ENCODE results near the gene CRYZL1. TPM values are rescaled to one million over a fixed set of nuclear protein-coding genes. Genes with fewer than 3 reads are reported as not detected.

The CRYZL1 gene
- total RNA-seq, 6 experiments from 2014 or later: 9.7 to 16.3 (median 13.2) TPM

DNA sequence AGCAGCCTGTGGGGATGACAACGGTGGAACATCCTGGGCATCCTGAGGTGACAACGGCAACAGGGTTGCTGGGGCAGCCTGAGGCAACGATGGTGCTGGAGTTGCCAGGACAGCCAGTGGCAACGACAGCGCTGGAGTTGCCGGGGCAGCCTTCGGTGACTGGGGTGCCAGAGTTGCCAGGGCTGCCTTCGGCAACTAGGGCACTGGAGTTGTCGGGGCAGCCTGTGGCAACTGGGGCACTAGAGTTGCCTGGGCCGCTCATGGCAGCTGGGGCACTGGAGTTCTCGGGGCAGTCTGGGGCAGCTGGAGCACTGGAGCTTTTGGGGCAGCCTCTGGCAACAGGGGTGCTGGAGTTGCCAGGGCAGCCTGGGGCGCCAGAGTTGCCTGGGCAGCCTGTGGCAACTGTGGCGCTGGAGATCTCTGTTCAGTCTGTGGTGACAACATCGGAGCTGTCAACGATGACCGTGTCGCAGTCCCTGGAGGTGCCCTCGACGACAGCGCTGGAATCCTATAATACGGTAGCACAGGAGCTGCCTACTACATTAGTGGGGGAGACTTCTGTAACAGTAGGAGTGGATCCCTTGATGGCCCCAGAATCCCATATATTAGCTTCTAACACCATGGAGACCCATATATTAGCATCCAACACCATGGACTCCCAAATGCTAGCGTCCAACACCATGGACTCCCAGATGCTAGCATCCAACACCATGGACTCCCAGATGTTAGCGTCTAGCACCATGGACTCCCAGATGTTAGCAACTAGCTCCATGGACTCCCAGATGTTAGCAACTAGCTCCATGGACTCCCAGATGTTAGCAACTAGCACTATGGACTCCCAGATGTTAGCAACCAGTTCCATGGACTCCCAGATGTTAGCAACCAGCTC, 90.5 kb downstream of the CRYZL1 start:
- WGBS (ENCODE audit: insufficient coverage, low coverage, low lambda C conversion rate, missing lambda C conversion rate): no CpG with 5 or more reads among the region's 23 CpGs
- no peaks in the 10 kb centered on the region for H3K27me3 ChIP-seq
- H3K4me3 ChIP-seq: no peak overlapping the region
- no peak overlapping the region for H3K27ac ChIP-seq
- DNase-seq: no peak
- intact Hi-C loops (cut with DNase I): no loop called here
- H3K4me1 ChIP-seq: no peaks in the 10 kb centered on the region
- TF ChIP-seq POLR2A (IDR thresholded peaks at IDR 0.05): no peak
- TF ChIP-seq, protein P1, sequence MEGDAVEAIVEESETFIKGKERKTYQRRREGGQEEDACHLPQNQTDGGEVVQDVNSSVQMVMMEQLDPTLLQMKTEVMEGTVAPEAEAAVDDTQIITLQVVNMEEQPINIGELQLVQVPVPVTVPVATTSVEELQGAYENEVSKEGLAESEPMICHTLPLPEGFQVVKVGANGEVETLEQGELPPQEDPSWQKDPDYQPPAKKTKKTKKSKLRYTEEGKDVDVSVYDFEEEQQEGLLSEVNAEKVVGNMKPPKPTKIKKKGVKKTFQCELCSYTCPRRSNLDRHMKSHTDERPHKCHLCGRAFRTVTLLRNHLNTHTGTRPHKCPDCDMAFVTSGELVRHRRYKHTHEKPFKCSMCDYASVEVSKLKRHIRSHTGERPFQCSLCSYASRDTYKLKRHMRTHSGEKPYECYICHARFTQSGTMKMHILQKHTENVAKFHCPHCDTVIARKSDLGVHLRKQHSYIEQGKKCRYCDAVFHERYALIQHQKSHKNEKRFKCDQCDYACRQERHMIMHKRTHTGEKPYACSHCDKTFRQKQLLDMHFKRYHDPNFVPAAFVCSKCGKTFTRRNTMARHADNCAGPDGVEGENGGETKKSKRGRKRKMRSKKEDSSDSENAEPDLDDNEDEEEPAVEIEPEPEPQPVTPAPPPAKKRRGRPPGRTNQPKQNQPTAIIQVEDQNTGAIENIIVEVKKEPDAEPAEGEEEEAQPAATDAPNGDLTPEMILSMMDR (IDR thresholded peaks at IDR 0.05): no peak
- H3K9me3 ChIP-seq: no peaks in the 10 kb centered on the region
- peaks cover 24 to 92% (median 61%) of the 10 kb centered on the region in 4 donors for H3K36me3 ChIP-seq
- ATAC-seq: peak; percentile 5 to 20 (median 13)

DNA sequence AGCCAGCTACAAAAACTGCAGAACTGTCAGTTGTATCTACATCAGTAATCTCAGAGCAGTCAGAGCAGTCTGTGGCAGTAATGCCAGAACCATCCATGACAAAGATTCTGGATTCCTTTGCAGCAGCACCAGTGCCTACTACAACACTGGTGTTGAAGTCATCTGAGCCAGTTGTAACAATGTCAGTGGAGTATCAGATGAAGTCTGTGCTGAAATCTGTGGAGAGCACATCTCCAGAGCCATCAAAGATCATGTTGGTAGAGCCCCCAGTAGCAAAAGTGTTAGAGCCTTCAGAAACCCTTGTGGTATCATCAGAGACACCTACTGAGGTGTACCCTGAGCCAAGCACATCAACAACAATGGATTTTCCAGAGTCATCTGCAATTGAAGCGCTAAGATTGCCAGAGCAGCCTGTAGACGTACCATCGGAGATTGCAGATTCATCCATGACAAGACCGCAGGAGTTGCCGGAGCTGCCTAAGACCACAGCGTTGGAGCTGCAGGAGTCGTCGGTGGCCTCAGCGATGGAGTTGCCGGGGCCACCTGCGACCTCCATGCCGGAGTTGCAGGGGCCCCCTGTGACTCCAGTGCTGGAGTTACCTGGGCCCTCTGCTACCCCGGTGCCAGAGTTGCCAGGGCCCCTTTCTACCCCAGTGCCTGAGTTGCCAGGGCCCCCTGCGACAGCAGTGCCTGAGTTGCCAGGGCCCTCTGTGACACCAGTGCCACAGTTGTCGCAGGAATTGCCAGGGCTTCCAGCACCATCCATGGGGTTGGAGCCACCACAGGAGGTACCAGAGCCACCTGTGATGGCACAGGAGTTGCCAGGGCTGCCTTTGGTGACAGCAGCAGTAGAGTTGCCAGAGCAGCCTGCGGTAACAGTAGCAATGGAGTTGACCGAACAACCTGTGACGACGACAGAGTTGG, 91.4 kb downstream of the CRYZL1 start:
- no peak for DNase-seq
- Histone ChIP-seq H3K9me3 (no peaks in the 10 kb centered on the region), H3K27me3 (no peaks in the 10 kb centered on the region), H3K4me1 (peaks cover 0 to 9% (median 3%) of the 10 kb centered on the region in 4 donors), H3K36me3 (peaks cover 24 to 85% (median 60%) of the 10 kb centered on the region in 4 donors), H3K27ac (no peak overlapping the region), H3K4me3 (no peak overlapping the region)
- intact Hi-C loops (cut with DNase I): no loop called here
- no peak for TF ChIP-seq POLR2A (IDR thresholded peaks at IDR 0.05)
- TF ChIP-seq, protein P1 (IDR thresholded peaks at IDR 0.05): no peak
- 100% methylated on average over 1 of the region's 19 CpGs for WGBS (ENCODE audit: insufficient coverage, low coverage, low lambda C conversion rate, missing lambda C conversion rate)
- ATAC-seq: peak in 2 of 4 donors; percentile 9 to 13

- DNase-seq (no peak), ATAC-seq (no peak)
- H3K4me3 ChIP-seq: no peak overlapping the region
- WGBS (ENCODE audit: insufficient coverage, low coverage, low lambda C conversion rate, missing lambda C conversion rate): 62% methylated on average over 3 of the region's 3 CpGs
- intact Hi-C loops (cut with DNase I): no loop called here
- H3K36me3 ChIP-seq: peaks cover 7 to 50% (median 31%) of the 10 kb centered on the region in 4 donors
- H3K27ac ChIP-seq: no peak overlapping the region
- TF ChIP-seq, protein P1 (IDR thresholded peaks at IDR 0.05): no peak
- no peak for TF ChIP-seq POLR2A (IDR thresholded peaks at IDR 0.05)
- no peaks in the 10 kb centered on the region for H3K9me3 ChIP-seq
- H3K4me1 ChIP-seq: peaks cover 0 to 18% (median 5%) of the 10 kb centered on the region in 4 donors
- no peaks in the 10 kb centered on the region for H3K27me3 ChIP-seq
These were observed 95.5 kb downstream of the CRYZL1 start for GRCh38 chr21:33546086-33546485.

- H3K27ac ChIP-seq: peak overlapping the region in 2 of 3 donors; percentile 95
- ATAC-seq: no peak
- peaks cover 0 to 27% (median 11%) of the 10 kb centered on the region in 4 donors for H3K4me1 ChIP-seq
- TF ChIP-seq POLR2A (IDR thresholded peaks at IDR 0.05): no peak
- TF ChIP-seq, protein P1 (IDR thresholded peaks at IDR 0.05): no peak
- intact Hi-C loops (cut with DNase I): no loop called here
- H3K9me3 ChIP-seq: no peaks in the 10 kb centered on the region
- WGBS (ENCODE audit: insufficient coverage, low coverage, low lambda C conversion rate, missing lambda C conversion rate): 3% methylated on average over 8 of the region's 8 CpGs
- DNase-seq: no peak
- H3K4me3 ChIP-seq: peak overlapping the region; percentile 68 to 86 (median 75)
- H3K36me3 ChIP-seq: peaks cover 0 to 35% (median 17%) of the 10 kb centered on the region in 4 donors
- no peaks in the 10 kb centered on the region for H3K27me3 ChIP-seq
These were observed 96.9 kb downstream of the CRYZL1 start for GRCh38 chr21:33544451-33545195.
